Heart left ventricle (tissue), 13 donors: Measurements from ENCODE around the gene SPAG17.

Experiments
- POLR2A ChIP-seq, 2 donors: fragments of 450-650 bp; IDR thresholded peaks; one replicate each; pipeline ENCODE4 v1.6.1; 2017; ENCODE audit warnings: antibody characterized with exemption in 2 of 2, mild to moderate bottlenecking in 2 of 2, moderate library complexity in 2 of 2
- TF ChIP-seq, protein P1 (sequence below), 12 donors: fragments of 200-600 bp; sonication (generic) in 4 of 12; IDR thresholded peaks; one replicate each; pipeline versions ENCODE4 v1.5.0 to v1.8.0; 2018 to 2022; ENCODE audit warnings: antibody characterized with exemption in 12 of 12, mild to moderate bottlenecking in 5 of 12
- donor health status: ischemic (EF 13 %, LVEDD 7.1; RV severe dilation, severe dysfunction).
- donor health status: DM: no; HTN: yes; CAD: no.
- donor health status: DM: no; HTN: no; CAD: no.
- donor health status: ischemic (EF 25% LVEDD 6.9; RV normal size, moderate dysfunction).
- donor health status: ischemic (EF 25% LVEDD 5.7; RV mildly dilated, moderate dysfunction).
- donor health status: ischemic (EF 35%, LVEDD 5.7; RV mildly dilated, moderate dysfunction).
- donor health status: nonischemic (EF 11% LVEDD 7.7; RV severe dilation, severe dysfunction).
- donor health status: DM: yes; HTN: yes; CAD: no.
- donor health status: PGD.
- donor health status: ischemic (EF 29% LVEDD 5.4; RV normal size, mild dysfunction).
- donor health status: nonischemic (EF 23%, LVEDD 6.1; RV moderate dilation, normal function).

DNA sequence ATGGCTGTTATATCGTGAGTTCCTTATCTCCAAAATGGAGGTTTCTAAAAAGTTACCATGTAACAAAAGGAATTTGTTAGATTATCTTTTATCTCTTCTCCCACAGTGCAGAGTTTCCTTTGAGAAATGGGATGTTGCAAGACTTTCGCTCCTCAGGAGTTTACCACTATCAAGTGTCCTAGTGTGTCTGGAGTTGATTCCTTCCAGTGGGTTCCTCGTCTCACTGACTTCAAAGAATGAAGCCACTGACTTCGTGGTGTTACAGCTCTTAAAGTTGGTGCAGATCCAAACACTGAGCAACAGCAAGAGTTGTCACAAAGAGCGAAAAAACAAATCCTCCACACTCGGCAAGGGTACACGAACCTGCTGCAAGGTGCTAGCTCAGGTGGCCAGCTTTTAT is 37.0 kb downstream of the SPAG17 start:
- TF ChIP-seq, protein P1, sequence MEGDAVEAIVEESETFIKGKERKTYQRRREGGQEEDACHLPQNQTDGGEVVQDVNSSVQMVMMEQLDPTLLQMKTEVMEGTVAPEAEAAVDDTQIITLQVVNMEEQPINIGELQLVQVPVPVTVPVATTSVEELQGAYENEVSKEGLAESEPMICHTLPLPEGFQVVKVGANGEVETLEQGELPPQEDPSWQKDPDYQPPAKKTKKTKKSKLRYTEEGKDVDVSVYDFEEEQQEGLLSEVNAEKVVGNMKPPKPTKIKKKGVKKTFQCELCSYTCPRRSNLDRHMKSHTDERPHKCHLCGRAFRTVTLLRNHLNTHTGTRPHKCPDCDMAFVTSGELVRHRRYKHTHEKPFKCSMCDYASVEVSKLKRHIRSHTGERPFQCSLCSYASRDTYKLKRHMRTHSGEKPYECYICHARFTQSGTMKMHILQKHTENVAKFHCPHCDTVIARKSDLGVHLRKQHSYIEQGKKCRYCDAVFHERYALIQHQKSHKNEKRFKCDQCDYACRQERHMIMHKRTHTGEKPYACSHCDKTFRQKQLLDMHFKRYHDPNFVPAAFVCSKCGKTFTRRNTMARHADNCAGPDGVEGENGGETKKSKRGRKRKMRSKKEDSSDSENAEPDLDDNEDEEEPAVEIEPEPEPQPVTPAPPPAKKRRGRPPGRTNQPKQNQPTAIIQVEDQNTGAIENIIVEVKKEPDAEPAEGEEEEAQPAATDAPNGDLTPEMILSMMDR (IDR thresholded peaks at IDR 0.05): no peak
- no peak for TF ChIP-seq POLR2A (IDR thresholded peaks at IDR 0.05)
